ENCODE data around the gene PDSS2. TPM values are rescaled to one million over a fixed set of nuclear protein-coding genes. Genes with fewer than 3 reads are reported as not detected.

Gene PDSS2
- total and polyA plus RNA-seq, 9 of the 15 experiments (the other 6 are each of a cell fraction or from before 2014, with no cell fraction given) = 5.8 to 21.1 (median 12.0) TPM

- TF ChIP-seq CEBPG (CRISPR knock-in tag; IDR thresholded peaks at IDR 0.05) (no peak), CEBPG (tag; conservative IDR thresholded peaks at IDR 0.05 in 1 of 2, IDR thresholded peaks at IDR 0.05 in 1 of 2) (peak; percentile 57 to 83; a peak in 3 of 4 replicates), RFX1 (IDR thresholded peaks at IDR 0.05) (no peak), NFE2L1 (tag; IDR thresholded peaks at IDR 0.05; ENCODE audit: borderline replicate concordance, low read depth) (no peak), ZBTB1 (CRISPR knock-in tag; IDR thresholded peaks at IDR 0.05; ENCODE audit: borderline replicate concordance, low read depth) (no peak), ZNF212 (CRISPR knock-in tag; IDR thresholded peaks at IDR 0.05) (no peak), U2AF2 (optimal IDR thresholded peaks at IDR 0.05; ENCODE audit: low read depth, low read length) (no peak), THAP12 (CRISPR knock-in tag; IDR thresholded peaks at IDR 0.05) (no peak), ESRRA (IDR thresholded peaks at IDR 0.05; ENCODE audit: borderline replicate concordance, low read depth) (peak; percentile 73), MAFG (tag; conservative IDR thresholded peaks at IDR 0.05) (no peak), ILK (tag; IDR thresholded peaks at IDR 0.05; ENCODE audit: borderline replicate concordance, low read depth) (no peak), CTBP1 (IDR thresholded peaks at IDR 0.05; ENCODE audit: borderline replicate concordance) (no peak), CEBPB (tag; IDR thresholded peaks at IDR 0.05) (peak; percentile 73), NFXL1 (CRISPR knock-in tag; IDR thresholded peaks at IDR 0.05) (no peak), ATF3 (IDR thresholded peaks at IDR 0.05) (peak; percentile 58), ATF3 (CRISPR knock-in tag; conservative IDR thresholded peaks at IDR 0.05) (no peak), ZNF766 (CRISPR knock-in tag; conservative IDR thresholded peaks at IDR 0.05) (no peak), ZBTB11 (CRISPR knock-in tag; IDR thresholded peaks at IDR 0.05) (no peak), JUND (IDR thresholded peaks at IDR 0.05; ENCODE audit: borderline replicate concordance, low read depth, low read length) (no peak), JUND (tag; IDR thresholded peaks at IDR 0.05; ENCODE audit: borderline replicate concordance, low read depth, low read length) (no peak), RBM17 (IDR thresholded peaks at IDR 0.05; ENCODE audit: borderline replicate concordance, low read depth, low read length) (no peak)
- TF ChIP-seq, protein P1, sequence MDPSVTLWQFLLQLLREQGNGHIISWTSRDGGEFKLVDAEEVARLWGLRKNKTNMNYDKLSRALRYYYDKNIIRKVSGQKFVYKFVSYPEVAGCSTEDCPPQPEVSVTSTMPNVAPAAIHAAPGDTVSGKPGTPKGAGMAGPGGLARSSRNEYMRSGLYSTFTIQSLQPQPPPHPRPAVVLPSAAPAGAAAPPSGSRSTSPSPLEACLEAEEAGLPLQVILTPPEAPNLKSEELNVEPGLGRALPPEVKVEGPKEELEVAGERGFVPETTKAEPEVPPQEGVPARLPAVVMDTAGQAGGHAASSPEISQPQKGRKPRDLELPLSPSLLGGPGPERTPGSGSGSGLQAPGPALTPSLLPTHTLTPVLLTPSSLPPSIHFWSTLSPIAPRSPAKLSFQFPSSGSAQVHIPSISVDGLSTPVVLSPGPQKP (CRISPR knock-in tag; IDR thresholded peaks at IDR 0.05) = no peak
Observed at GRCh38 chr6:107345393-107345792, 114.0 kb downstream of the PDSS2 start (continued).
